ENCODE results near the gene HCAR2. TPM values are rescaled to one million over a fixed set of nuclear protein-coding genes. Genes with fewer than 3 reads are reported as not detected.

HCAR2 gene
- total and polyA plus RNA-seq, 2 of the 13 experiments (the other 11 are each of a cell fraction or from before 2014, with no cell fraction given), result 0.09 to 5.6 TPM

- TF ChIP-seq ZFP91 (CRISPR knock-in tag; IDR thresholded peaks at IDR 0.05; ENCODE audit: borderline replicate concordance), result no peak
- TF ChIP-seq ATRX (CRISPR knock-in tag; IDR thresholded peaks at IDR 0.05; ENCODE audit: borderline replicate concordance), result no peak
These were observed 16.1 kb downstream of the HCAR2 start (continued) for GRCh38 chr12:122687086-122687485.

GRCh38 chr12:122686538-122686937, 16.6 kb downstream of the HCAR2 start:
- H3K27me3 ChIP-seq (ENCODE audit: control insufficient read depth in 1 of 2, insufficient read depth in 2 of 2, low read length in 2 of 2), result no peaks in the 10 kb centered on the region; a peak in 1 of 5 replicates
- no peak overlapping the region for H3K27ac ChIP-seq (ENCODE audit: extremely low read length, insufficient read depth, low read length)
- FAIRE-seq, result no peak
- no peak for DNase-seq (ENCODE audit: low spot score)
- CTCF ChIA-PET (ENCODE audit: low intra/inter-chr PET ratio, low total read pairs), result no interaction called here
- H3K9me3 ChIP-seq (ENCODE audit: low read length), result no peaks in the 10 kb centered on the region
- no peaks in the 10 kb centered on the region for H4K20me1 ChIP-seq (ENCODE audit: insufficient read depth, low read length)
- no peak overlapping the region for H3K9ac ChIP-seq (ENCODE audit: insufficient read depth, low read depth, low read length)
- H3K79me2 ChIP-seq (ENCODE audit: insufficient read depth, low read length), result no peaks in the 10 kb centered on the region
- TF ChIP-seq ZNF770 (CRISPR knock-in tag; IDR thresholded peaks at IDR 0.05) (peak; percentile 56; the same call in 1 of the 2 replicates), NR2F2 (IDR thresholded peaks at IDR 0.05; ENCODE audit: borderline replicate concordance, low read depth) (no peak)
- no peak overlapping the region for H3K4me2 ChIP-seq (ENCODE audit: low read depth, low read length)
- no peak overlapping the region for H2AFZ ChIP-seq (ENCODE audit: low read length)
- H3K4me3 ChIP-seq (replicated peaks in 1 of 3; ENCODE audit: insufficient read depth in 1 of 3, low read depth in 2 of 3, low read length in 3 of 3), result no peak overlapping the region
- WGBS (ENCODE audit: low lambda C conversion rate), result 32% methylated on average over 3 of the region's 3 CpGs
- in situ Hi-C loops (cut with HindIII; ENCODE audit: extremely low pct_ligation_motif_present, low pct_unique_long_range_greater_than_20kb), result no loop called here
- ATAC-seq, result no peak
- intact Hi-C loops (cut with micrococcal nuclease; ENCODE audit: unreplicated experiment), result no loop called here
- POLR2A ChIA-PET, result no interaction called here
- peaks cover 55% of the 10 kb centered on the region for H3K4me1 ChIP-seq (ENCODE audit: insufficient read depth, low read length)
- no peaks in the 10 kb centered on the region for H3K36me3 ChIP-seq (replicated peaks in 1 of 2; ENCODE audit: control insufficient read depth in 1 of 2, insufficient read depth in 2 of 2, low read length in 2 of 2)
- BruUV-seq (replicated peaks), result no TSS peak
